Measurements from ENCODE around the gene RAD23B. TPM values are rescaled to one million over a fixed set of nuclear protein-coding genes. Genes with fewer than 3 reads are reported as not detected.
A peak's percentile ranks its signal among the peaks of the same experiment; 100 is the strongest.

RAD23B gene
- total and polyA plus RNA-seq, 2 of the 13 experiments (the other 11 are each of a cell fraction or from before 2014, with no cell fraction given) = 133 to 156 TPM

DNA sequence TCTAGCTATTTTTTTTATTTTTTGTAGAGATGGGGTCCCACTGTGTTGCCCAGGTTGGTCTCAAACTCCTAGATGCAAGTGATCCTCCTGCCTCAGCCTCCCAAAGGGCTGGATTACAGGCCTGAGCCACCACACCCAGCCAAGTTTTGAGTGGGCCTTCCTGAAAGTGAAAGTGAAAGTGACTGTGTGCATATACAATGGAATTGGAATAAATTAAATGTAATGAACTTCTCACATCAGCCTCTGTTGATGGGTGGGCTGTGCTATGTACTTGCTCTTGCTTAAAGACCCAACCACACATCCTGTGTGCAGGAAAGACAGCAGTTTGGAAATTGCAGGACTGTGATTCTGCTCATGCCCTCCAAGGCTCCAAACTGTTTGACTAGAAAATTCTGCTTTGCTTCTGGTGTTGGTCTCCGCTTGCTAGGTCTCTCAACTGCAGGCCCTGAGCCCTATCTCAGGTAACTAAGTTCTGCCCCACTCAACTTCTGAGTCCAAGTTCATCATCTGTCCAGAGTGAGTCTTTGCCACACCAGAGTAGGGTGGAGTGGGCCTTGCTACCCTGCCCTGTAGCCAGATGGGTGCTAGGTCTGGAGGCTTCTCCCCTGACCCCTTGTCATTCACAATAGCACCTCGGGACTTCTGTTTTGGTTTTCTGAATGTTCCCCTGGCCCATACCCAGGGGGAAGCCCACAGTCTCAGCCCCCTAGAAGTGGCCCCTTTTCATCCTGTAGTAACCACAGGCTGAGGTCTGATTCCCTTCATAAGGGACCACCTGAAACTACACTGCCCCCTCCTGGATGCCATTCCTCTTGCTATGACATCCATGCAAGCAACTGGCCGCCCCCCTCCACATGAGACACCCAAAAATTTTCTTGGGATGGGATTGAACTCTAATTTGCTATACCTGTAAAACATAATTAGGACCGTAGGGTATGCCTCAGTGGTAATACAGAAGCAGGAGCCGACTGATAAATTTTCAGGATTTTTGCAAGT is 36.5 kb upstream of the RAD23B start:
- Histone ChIP-seq H4K20me1 (ENCODE audit: insufficient read depth, low read length) (no peaks in the 10 kb centered on the region), H3K4me2 (ENCODE audit: low read depth, low read length) (peak overlapping the region; percentile 6; the same call in 1 of the 2 replicates), H2AFZ (ENCODE audit: low read length) (no peak overlapping the region), H3K36me3 (replicated peaks in 1 of 2; ENCODE audit: control insufficient read depth in 1 of 2, insufficient read depth in 2 of 2, low read length in 2 of 2) (no peaks in the 10 kb centered on the region), H3K4me1 (ENCODE audit: insufficient read depth, low read length) (peaks cover 65% of the 10 kb centered on the region), H3K9me3 (ENCODE audit: low read length) (no peaks in the 10 kb centered on the region), H3K27ac (ENCODE audit: extremely low read length, insufficient read depth, low read length) (no peak overlapping the region), H3K27me3 (ENCODE audit: control insufficient read depth in 1 of 2, insufficient read depth in 2 of 2, low read length in 2 of 2) (no peaks in the 10 kb centered on the region; a peak in 1 of 5 replicates), H3K4me3 (replicated peaks in 1 of 3; ENCODE audit: insufficient read depth in 1 of 3, low read depth in 2 of 3, low read length in 3 of 3) (no peak overlapping the region), H3K79me2 (ENCODE audit: insufficient read depth, low read length) (no peaks in the 10 kb centered on the region), H3K9ac (ENCODE audit: insufficient read depth, low read depth, low read length) (no peak overlapping the region)
- WGBS (ENCODE audit: low lambda C conversion rate) = 96% methylated on average over 5 of the region's 5 CpGs
- ATAC-seq (no peak), DNase-seq (ENCODE audit: low spot score) (no peak), FAIRE-seq (no peak)
- intact Hi-C loops (cut with micrococcal nuclease; ENCODE audit: unreplicated experiment) (no loop called here), in situ Hi-C loops (cut with HindIII; ENCODE audit: extremely low pct_ligation_motif_present, low pct_unique_long_range_greater_than_20kb) (no loop called here)
- BruUV-seq (replicated peaks) = no TSS peak
- CTCF ChIA-PET (ENCODE audit: low intra/inter-chr PET ratio, low total read pairs) = interaction anchor here (1.2 kb wide), 1 partner anchor 109 kb away, joined by 3 read pairs; no protein-coding TSS in a partner anchor
- TF ChIP-seq, protein P1, sequence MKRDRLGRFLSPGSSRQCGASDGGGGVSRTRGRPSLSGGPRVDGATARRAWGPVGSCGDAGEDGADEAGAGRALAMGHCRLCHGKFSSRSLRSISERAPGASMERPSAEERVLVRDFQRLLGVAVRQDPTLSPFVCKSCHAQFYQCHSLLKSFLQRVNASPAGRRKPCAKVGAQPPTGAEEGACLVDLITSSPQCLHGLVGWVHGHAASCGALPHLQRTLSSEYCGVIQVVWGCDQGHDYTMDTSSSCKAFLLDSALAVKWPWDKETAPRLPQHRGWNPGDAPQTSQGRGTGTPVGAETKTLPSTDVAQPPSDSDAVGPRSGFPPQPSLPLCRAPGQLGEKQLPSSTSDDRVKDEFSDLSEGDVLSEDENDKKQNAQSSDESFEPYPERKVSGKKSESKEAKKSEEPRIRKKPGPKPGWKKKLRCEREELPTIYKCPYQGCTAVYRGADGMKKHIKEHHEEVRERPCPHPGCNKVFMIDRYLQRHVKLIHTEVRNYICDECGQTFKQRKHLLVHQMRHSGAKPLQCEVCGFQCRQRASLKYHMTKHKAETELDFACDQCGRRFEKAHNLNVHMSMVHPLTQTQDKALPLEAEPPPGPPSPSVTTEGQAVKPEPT (CRISPR knock-in tag; IDR thresholded peaks at IDR 0.05; ENCODE audit: low read depth) = no peak
- TF ChIP-seq, protein P2, sequence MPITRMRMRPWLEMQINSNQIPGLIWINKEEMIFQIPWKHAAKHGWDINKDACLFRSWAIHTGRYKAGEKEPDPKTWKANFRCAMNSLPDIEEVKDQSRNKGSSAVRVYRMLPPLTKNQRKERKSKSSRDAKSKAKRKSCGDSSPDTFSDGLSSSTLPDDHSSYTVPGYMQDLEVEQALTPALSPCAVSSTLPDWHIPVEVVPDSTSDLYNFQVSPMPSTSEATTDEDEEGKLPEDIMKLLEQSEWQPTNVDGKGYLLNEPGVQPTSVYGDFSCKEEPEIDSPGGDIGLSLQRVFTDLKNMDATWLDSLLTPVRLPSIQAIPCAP (CRISPR knock-in tag; IDR thresholded peaks at IDR 0.05; ENCODE audit: low read depth) = peak; percentile 90
- TF ChIP-seq IRF2 (CRISPR knock-in tag; IDR thresholded peaks at IDR 0.05) = peak; percentile 77
- no peak for TF ChIP-seq ZNF569 (CRISPR knock-in tag; IDR thresholded peaks at IDR 0.05; ENCODE audit: borderline replicate concordance)
- TF ChIP-seq ZNF180 (CRISPR knock-in tag; IDR thresholded peaks at IDR 0.05; ENCODE audit: borderline replicate concordance, low read depth) = no peak
- TF ChIP-seq ZKSCAN8 (CRISPR knock-in tag; IDR thresholded peaks at IDR 0.05; ENCODE audit: borderline replicate concordance) = no peak
- 0 out of 2 replicates have a peak, but pooled peaks have one; percentile 12 for TF ChIP-seq STAG1 (CRISPR knock-in tag; IDR thresholded peaks at IDR 0.05)
- TF ChIP-seq ZMYM3 (CRISPR knock-in tag; IDR thresholded peaks at IDR 0.05) = peak; percentile 30; the same call in 1 of the 2 replicates
- TF ChIP-seq, protein P3, sequence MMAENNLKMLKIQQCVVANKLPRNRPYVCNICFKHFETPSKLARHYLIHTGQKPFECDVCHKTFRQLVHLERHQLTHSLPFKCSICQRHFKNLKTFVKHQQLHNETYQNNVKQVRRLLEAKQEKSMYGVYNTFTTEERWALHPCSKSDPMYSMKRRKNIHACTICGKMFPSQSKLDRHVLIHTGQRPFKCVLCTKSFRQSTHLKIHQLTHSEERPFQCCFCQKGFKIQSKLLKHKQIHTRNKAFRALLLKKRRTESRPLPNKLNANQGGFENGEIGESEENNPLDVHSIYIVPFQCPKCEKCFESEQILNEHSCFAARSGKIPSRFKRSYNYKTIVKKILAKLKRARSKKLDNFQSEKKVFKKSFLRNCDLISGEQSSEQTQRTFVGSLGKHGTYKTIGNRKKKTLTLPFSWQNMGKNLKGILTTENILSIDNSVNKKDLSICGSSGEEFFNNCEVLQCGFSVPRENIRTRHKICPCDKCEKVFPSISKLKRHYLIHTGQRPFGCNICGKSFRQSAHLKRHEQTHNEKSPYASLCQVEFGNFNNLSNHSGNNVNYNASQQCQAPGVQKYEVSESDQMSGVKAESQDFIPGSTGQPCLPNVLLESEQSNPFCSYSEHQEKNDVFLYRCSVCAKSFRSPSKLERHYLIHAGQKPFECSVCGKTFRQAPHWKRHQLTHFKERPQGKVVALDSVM (CRISPR knock-in tag; IDR thresholded peaks at IDR 0.05) = peak; percentile 55; the same call in 1 of the 2 replicates
- peak; percentile 91 for TF ChIP-seq ZNF121 (CRISPR knock-in tag; IDR thresholded peaks at IDR 0.05)
- no peak for TF ChIP-seq SRF (IDR thresholded peaks at IDR 0.05; ENCODE audit: low read depth, low read length)
- TF ChIP-seq, protein P4, sequence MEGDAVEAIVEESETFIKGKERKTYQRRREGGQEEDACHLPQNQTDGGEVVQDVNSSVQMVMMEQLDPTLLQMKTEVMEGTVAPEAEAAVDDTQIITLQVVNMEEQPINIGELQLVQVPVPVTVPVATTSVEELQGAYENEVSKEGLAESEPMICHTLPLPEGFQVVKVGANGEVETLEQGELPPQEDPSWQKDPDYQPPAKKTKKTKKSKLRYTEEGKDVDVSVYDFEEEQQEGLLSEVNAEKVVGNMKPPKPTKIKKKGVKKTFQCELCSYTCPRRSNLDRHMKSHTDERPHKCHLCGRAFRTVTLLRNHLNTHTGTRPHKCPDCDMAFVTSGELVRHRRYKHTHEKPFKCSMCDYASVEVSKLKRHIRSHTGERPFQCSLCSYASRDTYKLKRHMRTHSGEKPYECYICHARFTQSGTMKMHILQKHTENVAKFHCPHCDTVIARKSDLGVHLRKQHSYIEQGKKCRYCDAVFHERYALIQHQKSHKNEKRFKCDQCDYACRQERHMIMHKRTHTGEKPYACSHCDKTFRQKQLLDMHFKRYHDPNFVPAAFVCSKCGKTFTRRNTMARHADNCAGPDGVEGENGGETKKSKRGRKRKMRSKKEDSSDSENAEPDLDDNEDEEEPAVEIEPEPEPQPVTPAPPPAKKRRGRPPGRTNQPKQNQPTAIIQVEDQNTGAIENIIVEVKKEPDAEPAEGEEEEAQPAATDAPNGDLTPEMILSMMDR (CRISPR knock-in tag; IDR thresholded peaks at IDR 0.05) = peak; percentile 40
- TF ChIP-seq, protein P5, sequence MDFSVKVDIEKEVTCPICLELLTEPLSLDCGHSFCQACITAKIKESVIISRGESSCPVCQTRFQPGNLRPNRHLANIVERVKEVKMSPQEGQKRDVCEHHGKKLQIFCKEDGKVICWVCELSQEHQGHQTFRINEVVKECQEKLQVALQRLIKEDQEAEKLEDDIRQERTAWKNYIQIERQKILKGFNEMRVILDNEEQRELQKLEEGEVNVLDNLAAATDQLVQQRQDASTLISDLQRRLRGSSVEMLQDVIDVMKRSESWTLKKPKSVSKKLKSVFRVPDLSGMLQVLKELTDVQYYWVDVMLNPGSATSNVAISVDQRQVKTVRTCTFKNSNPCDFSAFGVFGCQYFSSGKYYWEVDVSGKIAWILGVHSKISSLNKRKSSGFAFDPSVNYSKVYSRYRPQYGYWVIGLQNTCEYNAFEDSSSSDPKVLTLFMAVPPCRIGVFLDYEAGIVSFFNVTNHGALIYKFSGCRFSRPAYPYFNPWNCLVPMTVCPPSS (IDR thresholded peaks at IDR 0.05) = no peak
- TF ChIP-seq NFYB (CRISPR knock-in tag; IDR thresholded peaks at IDR 0.05) = no peak
- POLR2A ChIA-PET = no interaction called here

Measured in HepG2 (cell line).